Upper lobe of right lung (tissue), 1 donor: ENCODE results near the gene CD3G. TPM values are rescaled to one million over a fixed set of nuclear protein-coding genes. Genes with fewer than 3 reads are reported as not detected.
A peak's percentile ranks its signal among the peaks of the same experiment; 100 is the strongest.

Experiments used
- ATAC-seq: fragments of 200-7000 bp; cut with Tn5 transposase; one replicate; pipeline ENCODE4 v1.9.1; 2020; ENCODE audit warnings: mild to moderate bottlenecking, moderate library complexity
- DNase-seq: peaks from one replicate; pipeline ENCODE4 v3.0.0-alpha.2; 2020
- H3K27ac ChIP-seq: fragments of 200-600 bp; one replicate; pipeline ENCODE4 v1.8.0; 2022
- H3K27me3 ChIP-seq: fragments of 200-600 bp; one replicate; pipeline ENCODE4 v1.8.0; 2022; ENCODE audit warnings: mild to moderate bottlenecking
- H3K36me3 ChIP-seq: fragments of 200-600 bp; one replicate; pipeline ENCODE4 v1.8.0; 2022
- H3K4me1 ChIP-seq: fragments of 200-600 bp; one replicate; pipeline ENCODE4 v1.8.0; 2022
- H3K4me3 ChIP-seq: fragments of 200-600 bp; one replicate; pipeline ENCODE4 v1.8.0; 2022; ENCODE audit warnings: mild to moderate bottlenecking
- H3K9me3 ChIP-seq: fragments of 200-600 bp; one replicate; pipeline ENCODE4 v1.8.0; 2022
- intact Hi-C: fragments of 100-400 bp; cut with DNase I; formaldehyde crosslinking; loops from one replicate; pipeline ENCODE4 v1.11.0; 2022
- total RNA-seq: library from RNA; stranded (reverse); fragmentation: NEBNext Ultra II Directional; extraction: Animal tissue kit (Norgen Biotek cat#: 25700); gene quantifications from one replicate; pipeline ENCODE4 v1.2.1, GENCODE V29; 2021
- TF ChIP-seq, protein P1 (sequence below): fragments of 200-600 bp; IDR thresholded peaks from one replicate; pipeline ENCODE4 v1.8.0; 2022; ENCODE audit warnings: antibody characterized with exemption
- donor health status: DM: no; HTN: yes; CAD: no; lungs with severe emphysema.

Gene CD3G
- total RNA-seq, 1 donor from 2014 or later, result 6.5 TPM

DNA sequence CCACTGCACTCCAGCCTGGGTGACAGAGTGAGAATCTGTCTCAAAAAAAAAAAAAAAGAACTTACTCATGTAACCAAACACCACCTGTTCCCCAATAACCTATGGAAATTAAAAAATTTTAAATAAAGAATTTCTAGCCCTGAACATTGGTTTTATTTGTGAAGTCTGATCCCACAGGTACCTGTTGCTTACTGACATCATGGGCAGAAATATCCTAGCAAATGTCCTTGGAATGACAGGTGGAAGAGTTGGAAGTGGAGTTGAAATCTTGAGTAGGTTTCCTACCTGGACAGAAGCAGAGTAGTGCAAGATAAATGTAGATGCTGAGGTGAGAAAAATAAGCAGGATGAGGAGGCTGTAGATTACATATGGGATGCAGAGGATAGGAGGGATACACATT is 18.9 kb upstream of the CD3G start:
- Histone ChIP-seq H3K27ac (no peak overlapping the region), H3K4me1 (peaks cover 4% of the 10 kb centered on the region), H3K4me3 (no peak overlapping the region), H3K36me3 (no peaks in the 10 kb centered on the region), H3K9me3 (no peaks in the 10 kb centered on the region), H3K27me3 (no peaks in the 10 kb centered on the region)
- DNase-seq, result no peak
- no peak for ATAC-seq
- intact Hi-C loops, result no loop called here
- TF ChIP-seq, protein P1, sequence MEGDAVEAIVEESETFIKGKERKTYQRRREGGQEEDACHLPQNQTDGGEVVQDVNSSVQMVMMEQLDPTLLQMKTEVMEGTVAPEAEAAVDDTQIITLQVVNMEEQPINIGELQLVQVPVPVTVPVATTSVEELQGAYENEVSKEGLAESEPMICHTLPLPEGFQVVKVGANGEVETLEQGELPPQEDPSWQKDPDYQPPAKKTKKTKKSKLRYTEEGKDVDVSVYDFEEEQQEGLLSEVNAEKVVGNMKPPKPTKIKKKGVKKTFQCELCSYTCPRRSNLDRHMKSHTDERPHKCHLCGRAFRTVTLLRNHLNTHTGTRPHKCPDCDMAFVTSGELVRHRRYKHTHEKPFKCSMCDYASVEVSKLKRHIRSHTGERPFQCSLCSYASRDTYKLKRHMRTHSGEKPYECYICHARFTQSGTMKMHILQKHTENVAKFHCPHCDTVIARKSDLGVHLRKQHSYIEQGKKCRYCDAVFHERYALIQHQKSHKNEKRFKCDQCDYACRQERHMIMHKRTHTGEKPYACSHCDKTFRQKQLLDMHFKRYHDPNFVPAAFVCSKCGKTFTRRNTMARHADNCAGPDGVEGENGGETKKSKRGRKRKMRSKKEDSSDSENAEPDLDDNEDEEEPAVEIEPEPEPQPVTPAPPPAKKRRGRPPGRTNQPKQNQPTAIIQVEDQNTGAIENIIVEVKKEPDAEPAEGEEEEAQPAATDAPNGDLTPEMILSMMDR, result no peak

DNA sequence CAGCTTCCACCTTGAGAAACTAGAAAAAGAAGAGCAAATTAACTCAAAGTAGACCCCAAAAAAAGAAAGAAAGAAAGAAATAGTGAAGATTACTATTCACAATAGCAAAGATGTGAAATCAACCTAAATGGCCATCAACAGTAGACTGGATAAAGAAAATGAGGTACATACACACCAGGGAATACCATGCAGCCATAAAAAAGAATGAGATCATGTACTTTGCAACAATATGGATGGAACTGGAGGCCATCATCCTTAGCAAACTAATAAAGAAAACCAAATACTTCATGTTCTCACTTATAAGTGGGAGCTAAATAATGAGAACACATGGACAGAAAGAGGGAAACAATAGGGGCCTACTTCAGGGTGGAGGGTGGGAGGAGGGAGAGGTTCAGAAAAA is 15.4 kb upstream of the CD3G start:
- H3K9me3 ChIP-seq, result no peaks in the 10 kb centered on the region
- no peaks in the 10 kb centered on the region for H3K27me3 ChIP-seq
- DNase-seq, result no peak
- no peaks in the 10 kb centered on the region for H3K4me1 ChIP-seq
- intact Hi-C loops, result no loop called here
- no peak for ATAC-seq
- TF ChIP-seq, protein P1, result no peak
- no peak overlapping the region for H3K4me3 ChIP-seq
- H3K36me3 ChIP-seq, result no peaks in the 10 kb centered on the region
- H3K27ac ChIP-seq, result no peak overlapping the region

DNA sequence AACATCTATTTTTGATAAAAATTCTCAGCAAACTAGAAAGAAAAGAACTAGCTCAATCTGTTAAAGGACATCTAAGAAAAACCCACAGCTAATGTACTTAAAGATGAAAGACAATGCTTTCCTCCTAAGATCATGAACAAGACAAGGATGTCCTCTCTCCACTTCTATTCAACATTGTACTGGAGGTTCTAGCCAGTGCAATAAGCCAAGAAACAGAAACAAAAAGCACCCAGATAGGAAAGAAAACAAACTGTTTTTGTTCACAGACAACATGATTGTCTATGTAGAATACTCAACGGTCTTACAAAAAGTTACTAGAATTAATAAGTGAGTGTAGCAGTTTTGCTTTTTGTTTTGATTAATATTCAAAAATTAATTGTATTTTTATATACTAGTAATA is 9.4 kb upstream of the CD3G start:
- no peaks in the 10 kb centered on the region for H3K27me3 ChIP-seq
- intact Hi-C loops, result no loop called here
- TF ChIP-seq, protein P1, result no peak
- DNase-seq, result no peak
- no peaks in the 10 kb centered on the region for H3K4me1 ChIP-seq
- H3K4me3 ChIP-seq, result no peak overlapping the region
- H3K27ac ChIP-seq, result no peak overlapping the region
- no peaks in the 10 kb centered on the region for H3K36me3 ChIP-seq
- no peak for ATAC-seq
- H3K9me3 ChIP-seq, result no peaks in the 10 kb centered on the region

DNA sequence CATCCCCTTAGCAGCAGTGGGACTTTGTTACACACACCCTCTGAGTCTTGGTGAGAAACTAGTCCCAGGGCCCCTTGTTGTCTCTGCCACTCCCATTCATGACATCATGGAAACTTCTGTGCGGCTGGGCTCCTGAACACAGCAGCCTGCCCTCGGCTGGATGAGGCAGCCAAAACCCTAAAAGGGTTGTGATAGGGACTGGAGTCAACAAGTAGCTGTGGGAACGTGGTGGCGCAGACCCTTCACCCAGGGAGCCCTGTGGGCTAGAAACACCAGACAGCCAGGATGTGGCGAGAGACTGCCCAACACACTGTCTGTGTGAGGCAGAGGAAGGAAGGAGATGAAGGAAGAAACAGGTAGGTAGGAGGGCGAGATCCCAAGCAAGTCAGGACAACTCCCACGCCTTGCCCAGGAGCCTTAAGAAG is 5.5 kb upstream of the CD3G start:
- H3K4me1 ChIP-seq, result no peaks in the 10 kb centered on the region
- H3K27ac ChIP-seq, result peak overlapping the region; percentile 42
- peak; percentile 54 for ATAC-seq
- TF ChIP-seq, protein P1, result no peak
- no peaks in the 10 kb centered on the region for H3K27me3 ChIP-seq
- intact Hi-C loops, result no loop called here
- H3K4me3 ChIP-seq, result no peak overlapping the region
- no peak for DNase-seq
- H3K9me3 ChIP-seq, result no peaks in the 10 kb centered on the region
- no peaks in the 10 kb centered on the region for H3K36me3 ChIP-seq

DNA sequence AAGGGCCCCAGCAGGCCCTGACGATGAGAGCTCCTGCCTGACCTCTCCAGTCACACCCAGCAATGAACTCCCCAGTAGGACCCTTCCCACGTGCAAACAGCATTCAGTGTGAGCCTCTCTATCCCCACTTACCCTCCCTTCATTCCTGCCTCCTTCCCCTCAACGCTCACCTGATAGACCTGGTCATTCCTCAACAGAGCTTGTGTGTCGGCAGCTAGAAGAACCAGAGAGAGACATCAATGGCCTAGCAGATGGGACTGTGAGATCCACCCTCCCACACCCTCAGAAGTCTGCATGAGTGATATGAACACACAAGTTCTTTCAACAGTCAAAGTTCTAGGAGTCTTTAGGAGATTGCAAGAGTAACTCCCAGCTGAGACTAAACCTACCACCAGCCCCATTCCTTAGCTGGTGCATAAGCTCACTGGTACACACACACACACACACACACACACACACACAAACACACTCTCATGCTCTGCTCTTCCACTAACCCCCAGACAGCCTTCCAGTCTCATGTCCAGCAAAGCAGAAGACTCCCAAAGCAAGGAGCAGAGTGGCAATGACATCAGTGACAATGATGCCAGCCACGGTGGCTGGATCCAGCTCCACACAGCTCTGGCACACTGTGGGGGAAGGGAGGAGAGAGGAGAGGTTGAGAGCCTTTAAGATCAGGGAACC is 4.7 kb upstream of the CD3G start:
- Histone ChIP-seq H3K27ac (peak overlapping the region; percentile 42), H3K27me3 (no peaks in the 10 kb centered on the region), H3K9me3 (no peaks in the 10 kb centered on the region), H3K4me1 (no peaks in the 10 kb centered on the region), H3K4me3 (no peak overlapping the region), H3K36me3 (no peaks in the 10 kb centered on the region)
- no peak for ATAC-seq
- TF ChIP-seq, protein P1, result no peak
- no peak for DNase-seq
- intact Hi-C loops, result no loop called here

DNA sequence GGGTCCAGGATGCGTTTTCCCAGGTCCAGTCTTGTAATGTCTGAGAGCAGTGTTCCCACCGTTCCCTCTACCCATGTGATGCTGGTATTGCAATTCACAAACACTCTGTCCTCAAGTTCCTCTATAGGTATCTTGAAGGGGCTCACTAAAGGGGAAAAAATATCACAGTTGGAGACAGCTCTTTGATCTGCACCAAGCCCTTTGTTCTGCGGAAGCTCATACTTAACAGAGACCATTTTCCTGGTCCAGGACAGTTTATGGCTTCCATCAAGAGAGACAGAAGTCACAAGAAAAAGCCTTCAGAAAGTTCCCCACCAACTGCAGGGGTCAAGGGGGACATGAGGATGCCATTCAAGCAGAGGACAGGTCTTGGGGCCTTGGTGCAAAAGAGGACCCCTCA is 3.7 kb upstream of the CD3G start:
- TF ChIP-seq, protein P1, result no peak
- no peak for ATAC-seq
- Histone ChIP-seq H3K36me3 (no peaks in the 10 kb centered on the region), H3K9me3 (no peaks in the 10 kb centered on the region), H3K4me1 (no peaks in the 10 kb centered on the region), H3K27ac (no peak overlapping the region), H3K27me3 (no peaks in the 10 kb centered on the region), H3K4me3 (no peak overlapping the region)
- DNase-seq, result no peak
- intact Hi-C loops, result no loop called here
